Neural cell (in vitro differentiated cells): ENCODE data around the gene POLQ. TPM values are rescaled to one million over a fixed set of nuclear protein-coding genes. Genes with fewer than 3 reads are reported as not detected.

Experiments used
- H2AFZ ChIP-seq: fragments of 200-600, 300-800 bp; sonication (generic), shearing (Covaris generic); 2 replicates; pipeline ENCODE4 v1.6.0; 2014; ENCODE audit warnings: low read depth, mild to moderate bottlenecking, antibody characterized with exemption, low read length, moderate library complexity
- H3F3A ChIP-seq: fragments of 200-600 bp; shearing (Covaris generic); 2 replicates; pipeline ENCODE4 v1.6.1; 2016; ENCODE audit warnings: mild to moderate bottlenecking, moderate library complexity, mixed read lengths, antibody characterized with exemption, low read length; ENCODE audit not compliant: insufficient read depth, poor library complexity, severe bottlenecking
- H3K27ac ChIP-seq: fragments of 200-600, 300-800 bp; sonication (generic), shearing (Covaris generic); 2 replicates; pipeline ENCODE4 v1.5.1; 2014; ENCODE audit warnings: mild to moderate bottlenecking, low read length, moderate library complexity
- H3K27me3 ChIP-seq: fragments of 300-800, 200-600 bp; sonication (generic), shearing (Covaris generic); 2 replicates; pipeline ENCODE4 v1.6.0; 2014; ENCODE audit warnings: mild to moderate bottlenecking, low read depth, low read length, moderate library complexity; ENCODE audit not compliant: insufficient read depth
- H3K36me3 ChIP-seq: fragments of 300-800, 200-600 bp; sonication (generic), shearing (Covaris generic); 2 replicates; pipeline ENCODE4 v1.5.1; 2014; ENCODE audit warnings: mild to moderate bottlenecking, antibody characterized with exemption, low read length, moderate library complexity; ENCODE audit not compliant: insufficient read depth
- H3K4me2 ChIP-seq: fragments of 300-800, 200-600 bp; sonication (generic), shearing (Covaris generic); 2 replicates; pipeline ENCODE4 v1.6.0; 2014; ENCODE audit warnings: mild to moderate bottlenecking, low read length
- H3K4me3 ChIP-seq: fragments of 300-800, 200-600 bp; sonication (generic), shearing (Covaris generic); 2 replicates; pipeline ENCODE4 v1.5.1; 2014; ENCODE audit warnings: mild to moderate bottlenecking, low read length, moderate library complexity
- H3K79me2 ChIP-seq: fragments of 200-600 bp; shearing (Covaris generic); replicated peaks from 2 replicates; pipeline ENCODE4 v1.6.0; 2014; ENCODE audit warnings: mild to moderate bottlenecking, low read length, moderate library complexity; ENCODE audit not compliant: insufficient read depth
- H3K9ac ChIP-seq: fragments of 300-800, 200-600 bp; sonication (generic), shearing (Covaris generic); 2 replicates; pipeline ENCODE4 v1.6.1; 2016; ENCODE audit warnings: mild to moderate bottlenecking, low read length, mixed read lengths
- H3K9me2 ChIP-seq: fragments of 200-600 bp; shearing (Covaris generic); 2 replicates; pipeline ENCODE4 v1.6.1; 2016; ENCODE audit warnings: mild to moderate bottlenecking, low read length, mixed read lengths; ENCODE audit not compliant: insufficient read depth
- H3K9me3 ChIP-seq: fragments of 200-600, 300-800 bp; sonication (generic), shearing (Covaris generic); 2 replicates; pipeline ENCODE4 v1.6.1; 2016; ENCODE audit warnings: mild to moderate bottlenecking, mixed run types, low read length, moderate library complexity, mixed read lengths
- H4K20me1 ChIP-seq: fragments of 200-600 bp; shearing (Covaris generic); 2 replicates; pipeline ENCODE4 v1.6.1; 2016; ENCODE audit warnings: mild to moderate bottlenecking, mixed run types; ENCODE audit not compliant: insufficient read depth
- EP300 ChIP-seq: fragments of 450-650 bp; conservative IDR thresholded peaks from 2 replicates; pipeline ENCODE4 v1.6.1; 2014; ENCODE audit warnings: antibody characterized with exemption, mild to moderate bottlenecking, moderate library complexity; ENCODE audit not compliant: poor library complexity, severe bottlenecking
- EZH2 ChIP-seq: fragments of 200-600, 300-800 bp; shearing (Covaris generic), sonication (generic); IDR thresholded peaks from 2 replicates; pipeline ENCODE4 v1.6.1; 2014; ENCODE audit warnings: antibody characterized with exemption, low read length, borderline replicate concordance, mild to moderate bottlenecking; ENCODE audit not compliant: insufficient read depth, poor library complexity, severe bottlenecking
- MXI1 ChIP-seq: fragments of 450-650 bp; conservative IDR thresholded peaks from 2 replicates; pipeline ENCODE4 v1.6.1; 2014; ENCODE audit warnings: antibody characterized with exemption, mild to moderate bottlenecking; ENCODE audit not compliant: poor library complexity, severe bottlenecking
- POLR2AphosphoS5 ChIP-seq: IDR thresholded peaks from 2 replicates; pipeline ENCODE4 v1.6.1; 2012
- RAD21 ChIP-seq: fragments of 450-650 bp; conservative IDR thresholded peaks from 2 replicates; pipeline ENCODE4 v1.6.1; 2014; ENCODE audit warnings: antibody characterized with exemption, mild to moderate bottlenecking, moderate library complexity
- SMC3 ChIP-seq: fragments of 450-650 bp; conservative IDR thresholded peaks from 2 replicates; pipeline ENCODE4 v1.6.1; 2014; ENCODE audit warnings: antibody characterized with exemption, mild to moderate bottlenecking, moderate library complexity; ENCODE audit not compliant: poor library complexity
- TAF1 ChIP-seq: IDR thresholded peaks from 2 replicates; pipeline ENCODE4 v1.6.1; 2012; ENCODE audit warnings: low read depth
- polyA plus RNA-seq: library from polyadenylated mRNA; depleted of rRNA; stranded (reverse); fragments of >200 nt; gene quantifications from 2 replicates; pipeline ENCODE4 v1.2.3, GENCODE V29; 2014
- TF ChIP-seq, protein P1 (sequence below): IDR thresholded peaks from 2 replicates; pipeline ENCODE4 v1.6.1; 2012; ENCODE audit warnings: borderline replicate concordance
- TF ChIP-seq, protein P2 (sequence below): fragments of 450-650 bp; IDR thresholded peaks from 2 replicates; pipeline ENCODE4 v1.5.1; 2014; ENCODE audit warnings: antibody characterized with exemption, mild to moderate bottlenecking, moderate library complexity; ENCODE audit not compliant: poor library complexity, severe bottlenecking

Gene POLQ
- polyA plus RNA-seq, 1 donor from 2014 or later: 0.10 TPM

DNA sequence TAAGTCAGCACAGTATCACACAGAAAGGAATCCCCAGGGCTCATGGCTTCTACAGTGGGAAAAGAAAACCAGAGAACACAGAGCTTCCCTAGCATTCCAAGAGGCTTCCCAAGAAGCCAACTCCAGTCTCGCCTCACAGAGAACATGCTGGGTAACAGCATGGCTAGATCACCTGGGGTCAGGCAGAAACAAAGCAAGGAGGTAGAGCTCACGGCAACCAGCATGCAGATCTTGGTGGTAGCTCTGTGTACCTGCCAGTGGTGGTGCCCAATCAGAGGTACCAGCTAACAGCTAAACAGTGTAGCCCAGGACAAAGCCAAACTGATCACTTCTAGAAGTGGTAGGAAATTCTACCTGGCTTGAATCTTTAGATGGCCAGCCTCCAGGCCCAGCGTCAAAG is 31.3 kb downstream of the POLQ start:
- no peak overlapping the region for H3K4me2 ChIP-seq
- no peak overlapping the region for H3K4me3 ChIP-seq
- no peaks in the 10 kb centered on the region for H4K20me1 ChIP-seq
- H2AFZ ChIP-seq: no peak overlapping the region
- no peak overlapping the region for H3K9ac ChIP-seq
- TF ChIP-seq POLR2AphosphoS5 (no peak), SMC3 (no peak), RAD21 (no peak), EP300 (no peak), MXI1 (no peak)
- TF ChIP-seq, protein P1, sequence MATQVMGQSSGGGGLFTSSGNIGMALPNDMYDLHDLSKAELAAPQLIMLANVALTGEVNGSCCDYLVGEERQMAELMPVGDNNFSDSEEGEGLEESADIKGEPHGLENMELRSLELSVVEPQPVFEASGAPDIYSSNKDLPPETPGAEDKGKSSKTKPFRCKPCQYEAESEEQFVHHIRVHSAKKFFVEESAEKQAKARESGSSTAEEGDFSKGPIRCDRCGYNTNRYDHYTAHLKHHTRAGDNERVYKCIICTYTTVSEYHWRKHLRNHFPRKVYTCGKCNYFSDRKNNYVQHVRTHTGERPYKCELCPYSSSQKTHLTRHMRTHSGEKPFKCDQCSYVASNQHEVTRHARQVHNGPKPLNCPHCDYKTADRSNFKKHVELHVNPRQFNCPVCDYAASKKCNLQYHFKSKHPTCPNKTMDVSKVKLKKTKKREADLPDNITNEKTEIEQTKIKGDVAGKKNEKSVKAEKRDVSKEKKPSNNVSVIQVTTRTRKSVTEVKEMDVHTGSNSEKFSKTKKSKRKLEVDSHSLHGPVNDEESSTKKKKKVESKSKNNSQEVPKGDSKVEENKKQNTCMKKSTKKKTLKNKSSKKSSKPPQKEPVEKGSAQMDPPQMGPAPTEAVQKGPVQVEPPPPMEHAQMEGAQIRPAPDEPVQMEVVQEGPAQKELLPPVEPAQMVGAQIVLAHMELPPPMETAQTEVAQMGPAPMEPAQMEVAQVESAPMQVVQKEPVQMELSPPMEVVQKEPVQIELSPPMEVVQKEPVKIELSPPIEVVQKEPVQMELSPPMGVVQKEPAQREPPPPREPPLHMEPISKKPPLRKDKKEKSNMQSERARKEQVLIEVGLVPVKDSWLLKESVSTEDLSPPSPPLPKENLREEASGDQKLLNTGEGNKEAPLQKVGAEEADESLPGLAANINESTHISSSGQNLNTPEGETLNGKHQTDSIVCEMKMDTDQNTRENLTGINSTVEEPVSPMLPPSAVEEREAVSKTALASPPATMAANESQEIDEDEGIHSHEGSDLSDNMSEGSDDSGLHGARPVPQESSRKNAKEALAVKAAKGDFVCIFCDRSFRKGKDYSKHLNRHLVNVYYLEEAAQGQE: no peak
- H3K9me3 ChIP-seq: no peaks in the 10 kb centered on the region
- H3F3A ChIP-seq: no peaks in the 10 kb centered on the region
- H3K27ac ChIP-seq: no peak overlapping the region
- no peaks in the 10 kb centered on the region for H3K36me3 ChIP-seq
- H3K79me2 ChIP-seq: no peaks in the 10 kb centered on the region
- H3K27me3 ChIP-seq: no peaks in the 10 kb centered on the region
- no peaks in the 10 kb centered on the region for H3K9me2 ChIP-seq

DNA sequence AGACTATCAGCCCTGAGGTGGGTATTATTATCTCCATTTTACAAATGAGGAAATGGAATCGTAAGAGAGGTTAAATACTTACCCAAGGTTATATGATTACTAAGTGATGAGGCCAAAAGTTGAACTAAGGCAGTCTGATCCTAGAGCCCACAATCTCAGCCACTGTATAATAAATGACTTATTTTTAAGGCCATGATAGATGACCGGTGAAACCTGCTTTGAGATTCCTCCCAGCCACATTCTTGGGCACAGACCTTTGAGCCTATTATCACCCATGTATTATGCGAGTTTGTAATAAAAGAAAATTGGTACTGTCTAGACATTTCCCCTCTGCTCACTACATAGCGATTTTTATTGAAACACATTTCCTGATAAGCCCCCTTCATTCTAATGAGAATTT is 37.4 kb downstream of the POLQ start:
- H3K9ac ChIP-seq: no peak overlapping the region
- H3K9me2 ChIP-seq: no peaks in the 10 kb centered on the region
- H4K20me1 ChIP-seq: no peaks in the 10 kb centered on the region
- H3K4me3 ChIP-seq: no peak overlapping the region
- no peak overlapping the region for H2AFZ ChIP-seq
- no peaks in the 10 kb centered on the region for H3K79me2 ChIP-seq
- H3K27ac ChIP-seq: no peak overlapping the region
- no peaks in the 10 kb centered on the region for H3K27me3 ChIP-seq
- no peaks in the 10 kb centered on the region for H3F3A ChIP-seq
- no peak overlapping the region for H3K4me2 ChIP-seq
- H3K9me3 ChIP-seq: no peaks in the 10 kb centered on the region
- H3K36me3 ChIP-seq: no peaks in the 10 kb centered on the region
- TF ChIP-seq EP300 (no peak), MXI1 (no peak), RAD21 (no peak), EZH2 (no peak), SMC3 (no peak), POLR2AphosphoS5 (no peak), TAF1 (no peak)
- TF ChIP-seq, protein P2, sequence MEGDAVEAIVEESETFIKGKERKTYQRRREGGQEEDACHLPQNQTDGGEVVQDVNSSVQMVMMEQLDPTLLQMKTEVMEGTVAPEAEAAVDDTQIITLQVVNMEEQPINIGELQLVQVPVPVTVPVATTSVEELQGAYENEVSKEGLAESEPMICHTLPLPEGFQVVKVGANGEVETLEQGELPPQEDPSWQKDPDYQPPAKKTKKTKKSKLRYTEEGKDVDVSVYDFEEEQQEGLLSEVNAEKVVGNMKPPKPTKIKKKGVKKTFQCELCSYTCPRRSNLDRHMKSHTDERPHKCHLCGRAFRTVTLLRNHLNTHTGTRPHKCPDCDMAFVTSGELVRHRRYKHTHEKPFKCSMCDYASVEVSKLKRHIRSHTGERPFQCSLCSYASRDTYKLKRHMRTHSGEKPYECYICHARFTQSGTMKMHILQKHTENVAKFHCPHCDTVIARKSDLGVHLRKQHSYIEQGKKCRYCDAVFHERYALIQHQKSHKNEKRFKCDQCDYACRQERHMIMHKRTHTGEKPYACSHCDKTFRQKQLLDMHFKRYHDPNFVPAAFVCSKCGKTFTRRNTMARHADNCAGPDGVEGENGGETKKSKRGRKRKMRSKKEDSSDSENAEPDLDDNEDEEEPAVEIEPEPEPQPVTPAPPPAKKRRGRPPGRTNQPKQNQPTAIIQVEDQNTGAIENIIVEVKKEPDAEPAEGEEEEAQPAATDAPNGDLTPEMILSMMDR: no peak
- TF ChIP-seq, protein P1: no peak
